Mesenchymal stem cell (in vitro differentiated cells and primary cell): Measurements from ENCODE around the gene JPH2.
A peak's percentile ranks its signal among the peaks of the same experiment; 100 is the strongest.

Source experiments
- DNase-seq: peaks from one replicate; pipeline ENCODE4 v3.0.0-alpha.2; 2013
- H2AFZ ChIP-seq: one replicate; pipeline ENCODE4 v1.6.1; 2013; ENCODE audit warnings: low read depth, mild to moderate bottlenecking, control low read depth, inconsistent platforms, low read length, moderate library complexity
- H2AK5ac ChIP-seq: 2 replicates; pipeline ENCODE4 v1.6.1; 2013; ENCODE audit warnings: low read length, moderate library complexity, mild to moderate bottlenecking, inconsistent platforms; ENCODE audit not compliant: severe bottlenecking
- H2BK120ac ChIP-seq: one replicate; pipeline ENCODE4 v1.6.1; 2013; ENCODE audit warnings: low read depth, mild to moderate bottlenecking, inconsistent platforms, low read length, moderate library complexity
- H2BK12ac ChIP-seq, 2 experiments: one replicate each; pipeline ENCODE4 v1.6.1; 2013; ENCODE audit warnings: inconsistent platforms in 2 of 2, low read length in 2 of 2, mild to moderate bottlenecking in 2 of 2, moderate library complexity in 2 of 2, control low read depth in 1 of 2
- H2BK15ac ChIP-seq: one replicate; pipeline ENCODE4 v1.6.1; 2013; ENCODE audit warnings: mild to moderate bottlenecking, low read depth, inconsistent platforms; ENCODE audit not compliant: poor library complexity, severe bottlenecking
- H2BK5ac ChIP-seq: 2 replicates; pipeline ENCODE4 v1.6.1; 2013; ENCODE audit warnings: low read depth, mild to moderate bottlenecking, low read length, control low read depth, inconsistent platforms; ENCODE audit not compliant: poor library complexity, severe bottlenecking
- H3K14ac ChIP-seq, 2 experiments: one replicate each; pipeline ENCODE4 v1.6.1; 2013; ENCODE audit warnings: inconsistent platforms in 2 of 2, low read length in 2 of 2, control low read depth in 1 of 2, mild to moderate bottlenecking in 1 of 2, moderate library complexity in 1 of 2
- H3K18ac ChIP-seq, 2 experiments: one replicate each; pipeline ENCODE4 v1.6.1; 2013; ENCODE audit warnings: inconsistent platforms in 2 of 2, low read length in 2 of 2, control low read depth in 1 of 2, low read depth in 1 of 2, mild to moderate bottlenecking in 1 of 2
- H3K23ac ChIP-seq, 2 experiments: one replicate each; pipeline ENCODE4 v1.6.1; 2013; ENCODE audit warnings: inconsistent platforms in 2 of 2, low read length in 2 of 2, mild to moderate bottlenecking in 2 of 2, moderate library complexity in 2 of 2, control low read depth in 1 of 2
- H3K27ac ChIP-seq: 2 replicates; pipeline ENCODE4 v1.5.1; 2013; ENCODE audit warnings: mild to moderate bottlenecking, moderate library complexity, low read length, control low read depth, inconsistent platforms; ENCODE audit not compliant: poor library complexity, severe bottlenecking
- H3K27me3 ChIP-seq, 2 experiments: 2 replicates each; pipeline versions ENCODE4 v1.6.1 to v1.7.0; 2013; ENCODE audit warnings: low read length in 2 of 2, mild to moderate bottlenecking in 2 of 2, moderate library complexity in 2 of 2, control low read depth in 1 of 2, inconsistent platforms in 1 of 2; ENCODE audit not compliant: control insufficient read depth in 1 of 2, insufficient read depth in 1 of 2
- H3K36me3 ChIP-seq, 2 experiments: 2 replicates each; pipeline versions ENCODE4 v1.6.1 to v1.7.0; 2013; ENCODE audit warnings: low read length in 2 of 2, control low read depth in 1 of 2, inconsistent platforms in 1 of 2, low read depth in 1 of 2, mild to moderate bottlenecking in 1 of 2; ENCODE audit not compliant: insufficient read depth in 2 of 2, control insufficient read depth in 1 of 2
- H3K4ac ChIP-seq, 2 experiments: one replicate each; pipeline ENCODE4 v1.6.1; 2013; ENCODE audit warnings: inconsistent platforms in 2 of 2, low read length in 2 of 2, mild to moderate bottlenecking in 2 of 2, moderate library complexity in 2 of 2, control low read depth in 1 of 2, low read depth in 1 of 2
- H3K4me1 ChIP-seq: 2 replicates; pipeline ENCODE4 v1.6.1; 2013; ENCODE audit warnings: low read depth, low read length, control low read depth; ENCODE audit not compliant: control insufficient read depth, insufficient read depth
- H3K4me2 ChIP-seq: 2 replicates; pipeline ENCODE4 v1.6.1; 2013; ENCODE audit warnings: low read length, mild to moderate bottlenecking, inconsistent platforms; ENCODE audit not compliant: poor library complexity, severe bottlenecking
- H3K4me3 ChIP-seq, 2 experiments: 2 replicates each; pipeline versions ENCODE4 v1.5.1 to v1.7.0; 2013; ENCODE audit warnings: low read length in 2 of 2, mild to moderate bottlenecking in 2 of 2, control low read depth in 1 of 2, low read depth in 1 of 2; ENCODE audit not compliant: insufficient read depth in 1 of 2
- H3K79me1 ChIP-seq: replicated peaks from 2 replicates; pipeline ENCODE4 v1.6.1; 2013; ENCODE audit warnings: mild to moderate bottlenecking, control low read depth, low read length, inconsistent platforms; ENCODE audit not compliant: poor library complexity, severe bottlenecking
- H3K9ac ChIP-seq: 2 replicates; pipeline ENCODE4 v1.7.0; 2013; ENCODE audit warnings: mild to moderate bottlenecking, low read length, moderate library complexity
- H3K9me3 ChIP-seq: 2 replicates; pipeline ENCODE4 v1.7.0; 2013; ENCODE audit warnings: mild to moderate bottlenecking, low read length; ENCODE audit not compliant: control insufficient read depth
- H4K8ac ChIP-seq: one replicate; pipeline ENCODE4 v1.6.1; 2013; ENCODE audit warnings: inconsistent platforms, mild to moderate bottlenecking, low read length, moderate library complexity
- H4K91ac ChIP-seq: one replicate; pipeline ENCODE4 v1.6.1; 2013; ENCODE audit warnings: mild to moderate bottlenecking, low read length, inconsistent platforms
- WGBS: methylation state at CpG from one replicate; pipeline ENCODE4 v1.1.7; 2013; ENCODE audit warnings: mixed read lengths; 5-methylcytosine and 5-hydroxymethylcytosine counted together

JPH2 gene

DNA sequence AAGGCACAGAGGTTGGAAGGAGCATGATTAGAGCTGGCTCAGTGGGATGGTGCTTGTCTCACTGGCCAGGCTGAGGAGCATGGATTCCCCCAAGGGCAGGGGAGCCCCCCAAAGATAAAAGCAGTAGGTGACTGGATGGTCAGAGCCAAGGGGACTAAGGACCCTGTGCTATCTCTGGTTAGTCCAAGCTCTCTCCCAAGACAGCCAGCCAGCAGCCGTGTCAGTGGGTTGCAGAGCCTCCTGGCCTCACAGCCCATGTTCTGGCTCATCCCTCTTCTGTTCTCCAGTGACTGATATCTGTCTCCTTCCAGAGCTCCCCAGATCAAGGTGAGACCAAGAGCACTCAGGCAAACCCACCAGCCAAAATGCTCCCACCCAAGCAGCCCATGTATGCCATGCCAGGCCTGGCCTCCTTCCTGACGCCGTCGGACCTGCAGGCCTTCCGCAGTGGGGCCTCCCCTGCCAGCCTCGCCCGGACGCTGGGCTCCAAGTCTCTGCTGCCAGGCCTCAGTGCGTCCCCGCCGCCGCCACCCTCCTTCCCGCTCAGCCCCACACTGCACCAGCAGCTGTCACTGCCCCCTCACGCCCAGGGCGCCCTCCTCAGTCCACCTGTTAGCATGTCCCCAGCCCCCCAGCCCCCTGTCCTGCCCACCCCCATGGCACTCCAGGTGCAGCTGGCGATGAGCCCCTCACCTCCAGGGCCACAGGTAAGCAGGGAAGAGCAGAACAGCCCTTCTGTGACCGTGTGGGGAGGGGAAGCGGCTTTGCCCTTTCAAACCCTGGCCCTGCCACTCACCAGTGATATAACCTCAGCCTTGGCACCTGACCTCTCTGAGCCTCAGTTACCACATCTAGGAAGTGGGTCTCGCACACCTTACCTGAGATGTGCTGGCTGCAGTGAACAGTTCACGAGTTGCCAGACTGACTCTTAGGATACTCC lies 121.3 kb downstream of the JPH2 start:
- Histone ChIP-seq H3K9ac (no peak overlapping the region), H3K4me2 (no peak overlapping the region), H2BK120ac (no peak overlapping the region), H3K4me1 (no peaks in the 10 kb centered on the region), H2BK15ac (no peak overlapping the region), H4K8ac (no peak overlapping the region), H3K18ac (peak overlapping the region in 1 of 2 experiments; percentile 17), H3K27me3 (peaks cover 6 to 35% of the 10 kb centered on the region in 2 experiments), H3K9me3 (no peaks in the 10 kb centered on the region), H3K36me3 (no peaks in the 10 kb centered on the region), H2BK12ac (no peak overlapping the region), H2AK5ac (no peak overlapping the region), H3K79me1 (no peaks in the 10 kb centered on the region), H3K14ac (no peak overlapping the region), H3K4me3 (peak overlapping the region in 1 of 2 experiments; percentile 9), H4K91ac (no peak overlapping the region), H3K27ac (no peak overlapping the region), H3K23ac (no peak overlapping the region), H3K4ac (no peak overlapping the region), H2BK5ac (no peak overlapping the region), H2AFZ (no peak overlapping the region)
- no peak for DNase-seq
- 95% methylated on average over 20 of the region's 20 CpGs for WGBS

DNA sequence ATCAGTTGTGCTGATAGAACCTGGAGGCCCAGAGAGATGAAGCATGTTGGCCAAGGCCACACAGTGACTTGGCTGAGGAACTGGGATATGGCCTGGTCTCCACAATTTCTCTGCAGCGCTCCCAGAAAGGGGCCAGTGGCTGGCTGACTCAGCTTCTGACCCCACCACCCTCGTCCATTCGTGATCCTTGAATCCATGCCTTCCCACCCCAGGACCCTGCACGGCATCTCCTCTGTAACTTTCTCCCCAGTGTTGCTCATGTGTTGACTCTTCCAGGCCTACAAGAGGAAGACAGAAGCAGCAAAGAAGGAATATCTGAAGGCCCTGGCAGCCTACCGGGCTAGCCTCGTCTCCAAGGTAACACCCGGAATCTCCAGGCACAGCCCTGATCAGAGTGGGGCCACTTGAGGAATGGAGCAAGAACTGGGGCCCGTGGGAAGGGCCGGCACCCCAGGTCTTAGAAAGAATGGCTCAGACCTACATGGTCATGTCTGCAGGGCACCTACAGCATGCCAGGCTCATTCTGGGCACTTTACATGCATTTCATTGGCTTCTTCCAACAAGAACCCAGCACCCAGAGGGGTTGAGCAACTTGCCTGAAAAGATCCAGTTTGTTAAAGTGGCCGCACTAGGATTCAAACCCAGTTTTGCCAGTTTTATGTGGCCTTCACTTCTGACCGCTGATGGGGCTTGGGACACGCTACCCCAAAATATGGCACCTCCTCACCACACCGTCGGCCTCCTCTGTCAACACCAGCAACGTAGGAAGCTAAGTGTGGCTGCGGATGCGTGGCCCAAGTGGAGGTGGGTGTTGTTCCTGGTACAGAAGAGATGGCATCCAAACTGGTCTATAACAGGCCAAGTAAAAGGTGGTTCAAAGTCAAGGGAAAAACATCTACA lies 122.2 kb downstream of the JPH2 start:
- Histone ChIP-seq H3K18ac (no peak overlapping the region), H2AK5ac (no peak overlapping the region), H2BK5ac (no peak overlapping the region), H3K14ac (no peak overlapping the region), H2BK15ac (no peak overlapping the region), H3K9ac (no peak overlapping the region), H2BK12ac (no peak overlapping the region), H3K23ac (no peak overlapping the region), H3K4me3 (no peak overlapping the region), H4K91ac (no peak overlapping the region), H3K27ac (no peak overlapping the region), H3K4ac (no peak overlapping the region), H3K27me3 (peaks cover 3 to 26% of the 10 kb centered on the region in 2 experiments), H3K36me3 (no peaks in the 10 kb centered on the region), H3K4me1 (no peaks in the 10 kb centered on the region), H3K79me1 (no peaks in the 10 kb centered on the region), H3K9me3 (no peaks in the 10 kb centered on the region), H2AFZ (no peak overlapping the region), H4K8ac (no peak overlapping the region), H2BK120ac (no peak overlapping the region), H3K4me2 (no peak overlapping the region)
- no peak for DNase-seq
- 99% methylated on average over 17 of the region's 17 CpGs for WGBS
